ENCODE results near the gene OR5H1.
A peak's percentile ranks its signal among the peaks of the same experiment; 100 is the strongest.
"Not testable (repeated sequence)": the region's sequence is repeated elsewhere in the genome, so short reads cannot be mapped to it uniquely, and the experiment has no call there.

Gene OR5H1

DNA sequence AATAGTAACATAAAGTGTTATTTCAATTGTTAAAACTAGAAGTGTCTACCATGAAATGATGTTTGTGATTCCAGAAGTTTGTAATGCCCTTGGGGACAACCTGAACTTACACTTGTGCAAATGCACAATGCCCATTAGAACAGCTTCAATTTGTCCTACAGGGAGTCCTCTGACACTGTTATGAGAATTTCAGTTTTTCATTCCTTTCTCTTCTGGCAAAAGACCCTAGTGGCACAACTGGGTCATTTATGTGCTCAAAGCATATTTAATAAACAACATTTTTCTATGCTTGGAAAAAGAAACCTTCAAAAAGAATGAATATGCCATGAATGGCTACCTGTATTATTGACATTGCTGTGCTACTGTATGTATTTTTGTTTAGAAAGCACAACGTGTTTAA lies at the start of gene OR5H1:
Gene OR5H1, plus strand, starts transcription at position 301 of the 400 bp plus-strand sequence. CDS start 1,977 bp downstream, outside the sequence.
- DNase-seq (ENCODE audit: low read depth): no peak

DNA sequence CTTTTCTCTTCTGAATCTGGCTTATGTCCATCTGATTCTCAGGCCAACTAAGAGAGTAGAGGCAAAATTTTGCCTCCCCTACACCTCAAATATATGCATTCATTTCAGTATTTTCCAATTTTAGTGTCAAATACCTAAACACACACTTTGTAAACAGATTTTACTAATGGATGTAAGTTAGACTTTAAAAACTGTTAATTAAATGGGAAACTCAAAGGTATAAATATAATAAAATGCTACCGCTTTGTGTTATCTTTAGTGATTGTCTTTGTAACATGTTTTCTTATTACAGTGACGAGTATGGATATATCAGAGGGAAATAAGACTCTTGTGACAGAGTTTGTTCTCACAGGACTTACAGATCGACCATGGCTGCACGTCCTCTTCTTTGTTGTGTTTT lies 43.6 kb upstream of the OR5H1 start, which contains the start of gene OR5AC2:
Gene OR5AC2, plus strand, starts transcription at position 301 of the 400 bp plus-strand sequence. Its CDS starts 0 bp downstream, at position 301.
- no peak for DNase-seq (ENCODE audit: low read depth)

DNA sequence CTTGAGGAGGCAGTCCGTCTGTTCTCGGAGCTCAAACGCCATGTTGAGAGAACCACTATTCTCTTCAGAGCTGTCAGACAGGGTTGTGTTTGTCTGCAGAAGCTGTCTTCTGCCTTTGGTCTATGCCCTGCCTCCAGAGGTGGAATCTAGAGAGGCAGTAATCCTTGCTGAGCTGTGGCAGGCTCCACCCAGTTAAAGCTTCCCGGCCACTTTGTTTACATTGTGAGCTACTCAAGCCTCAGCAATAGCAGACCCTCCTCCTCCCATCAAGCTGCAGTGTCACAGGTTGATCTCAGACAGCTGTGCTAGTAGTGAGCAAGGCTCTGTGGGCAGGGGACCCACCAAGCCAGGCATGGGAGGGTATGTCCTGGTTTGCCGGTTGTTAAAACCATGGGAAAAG lies 34.6 kb upstream of the OR5H1 start:
- no peak for DNase-seq (ENCODE audit: low read depth)

DNA sequence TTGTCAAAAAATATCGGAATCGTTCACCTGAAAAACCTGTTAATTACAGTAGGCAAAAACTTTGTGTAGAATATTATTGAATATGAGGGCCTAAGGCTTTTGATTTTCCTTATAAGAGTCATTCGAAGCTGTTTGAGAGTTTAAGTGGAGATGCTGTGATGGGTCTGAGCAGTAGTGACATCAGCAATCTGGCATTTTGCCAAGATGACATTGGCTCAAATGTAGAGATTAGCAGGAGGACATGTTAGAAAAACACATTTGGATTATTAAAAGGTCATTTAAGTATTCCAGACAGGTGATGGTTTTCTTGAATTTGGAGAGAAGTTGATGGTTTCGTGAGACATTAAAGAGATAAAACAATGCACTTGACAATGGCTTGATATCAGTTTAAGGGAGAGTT lies 30.7 kb upstream of the OR5H1 start:
- DNase-seq (ENCODE audit: low read depth): peak; percentile 9

DNA sequence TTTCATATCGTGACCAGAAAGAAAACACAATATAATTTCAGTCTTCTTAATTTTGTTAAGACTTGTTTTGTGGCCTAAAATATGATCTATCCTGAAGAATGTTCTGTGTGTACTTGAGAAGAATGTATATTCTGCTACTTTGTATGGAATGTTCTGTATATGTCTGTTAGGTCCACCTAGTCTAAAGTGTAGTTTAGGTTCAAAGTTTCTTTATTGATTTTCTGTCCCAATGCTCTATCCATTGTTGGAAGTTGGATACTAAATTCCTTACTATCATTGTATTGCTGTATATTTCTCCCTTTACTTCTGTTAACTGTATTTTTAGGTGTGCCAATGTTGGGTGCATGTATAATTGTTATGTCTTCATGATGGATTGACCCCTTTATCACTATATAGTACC lies 22.4 kb upstream of the OR5H1 start:
- no peak for DNase-seq (ENCODE audit: low read depth)

DNA sequence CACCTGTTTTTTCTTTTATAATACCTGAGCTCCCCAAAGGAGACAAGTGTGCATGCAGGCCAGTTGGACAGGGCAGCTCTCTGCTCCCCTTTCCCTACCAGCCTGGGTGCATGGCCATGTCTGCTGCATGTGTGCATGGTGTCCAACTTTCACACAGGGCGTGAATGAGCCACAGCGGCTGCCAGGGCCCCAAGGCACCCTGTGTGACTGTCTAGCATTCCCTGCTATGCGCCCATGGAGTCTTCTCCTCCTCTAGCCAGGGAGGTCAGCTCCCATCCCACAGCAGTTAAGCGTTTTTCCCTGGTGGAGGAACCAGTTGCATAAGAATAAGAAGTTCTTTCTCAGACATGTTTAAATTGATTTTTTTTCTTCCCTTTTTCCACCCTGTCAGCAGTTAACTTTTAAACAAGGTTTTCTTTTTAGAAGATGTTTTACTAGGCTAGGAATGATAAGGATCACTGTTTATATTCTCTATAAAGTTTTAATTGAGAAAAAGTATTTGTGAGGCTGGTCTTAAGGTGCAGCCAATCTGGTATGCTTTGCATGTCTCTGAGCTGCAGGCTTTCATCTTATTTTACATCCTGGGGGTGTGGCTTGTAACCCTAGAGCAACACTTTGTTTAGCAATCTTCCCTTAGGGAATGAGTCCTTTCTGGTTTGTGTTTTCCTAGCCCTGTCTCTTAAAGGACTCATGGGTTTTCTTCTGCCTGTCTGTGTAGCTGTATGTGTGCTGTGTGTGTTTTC lies 20.5 kb upstream of the OR5H1 start:
- DNase-seq (ENCODE audit: low read depth): no peak

DNA sequence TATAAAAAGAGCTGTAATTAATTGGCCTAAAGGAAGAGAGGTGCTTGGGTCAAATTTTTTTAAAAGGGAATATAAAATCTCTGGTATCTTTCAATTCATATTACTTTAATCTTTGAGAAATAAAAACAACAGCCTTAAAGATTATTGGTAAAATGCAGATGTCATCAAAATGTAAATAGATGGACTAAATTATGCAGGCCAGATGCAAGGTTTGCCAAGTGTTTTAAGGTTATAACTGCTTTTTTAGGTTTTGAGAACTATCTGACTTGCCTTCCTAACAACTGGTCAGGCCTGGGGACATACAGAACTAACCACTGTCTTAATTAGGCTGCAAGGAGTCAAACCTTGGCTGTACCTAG lies 20.0 kb upstream of the OR5H1 start:
- DNase-seq (ENCODE audit: low read depth): no peak

DNA sequence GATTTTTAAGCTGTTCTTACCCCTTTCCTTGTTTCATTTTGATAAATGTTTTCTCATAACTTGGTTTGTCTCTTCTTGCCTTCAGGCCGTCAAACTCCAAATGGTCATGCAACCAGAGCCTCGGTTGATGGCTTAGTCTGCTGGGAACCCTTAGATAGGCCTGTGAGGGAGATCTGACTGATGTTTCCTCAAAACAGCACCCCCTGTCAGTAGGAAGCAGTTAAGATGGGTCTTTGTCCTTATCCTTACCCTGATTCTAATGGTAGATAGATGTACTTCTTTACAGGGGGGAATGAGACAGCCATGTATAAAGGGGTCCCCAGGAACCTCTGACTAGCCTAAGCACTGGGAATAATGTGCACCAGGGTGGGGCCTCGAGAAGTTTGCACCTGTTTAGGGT lies 16.3 kb upstream of the OR5H1 start:
- no peak for DNase-seq (ENCODE audit: low read depth)

DNA sequence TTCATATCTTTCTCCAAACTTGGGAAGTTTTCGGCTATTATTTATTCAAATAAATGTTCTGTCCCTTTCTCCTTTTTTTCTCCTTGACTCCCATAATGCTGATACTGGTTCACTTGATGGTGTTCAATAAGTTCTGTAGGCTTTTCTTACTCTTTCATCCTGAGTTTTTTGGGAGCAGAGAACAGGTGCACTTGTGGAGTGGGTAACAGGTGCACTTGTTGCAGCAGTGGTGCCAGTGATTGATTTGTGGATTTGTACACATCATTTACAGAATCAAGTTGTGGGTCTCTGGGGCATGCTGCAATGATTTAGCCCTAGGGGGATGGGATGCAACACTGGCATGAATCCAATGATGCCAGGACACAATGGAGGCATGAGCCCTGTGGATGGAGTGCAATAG lies 14.8 kb upstream of the OR5H1 start:
- no peak for DNase-seq (ENCODE audit: low read depth)

DNA sequence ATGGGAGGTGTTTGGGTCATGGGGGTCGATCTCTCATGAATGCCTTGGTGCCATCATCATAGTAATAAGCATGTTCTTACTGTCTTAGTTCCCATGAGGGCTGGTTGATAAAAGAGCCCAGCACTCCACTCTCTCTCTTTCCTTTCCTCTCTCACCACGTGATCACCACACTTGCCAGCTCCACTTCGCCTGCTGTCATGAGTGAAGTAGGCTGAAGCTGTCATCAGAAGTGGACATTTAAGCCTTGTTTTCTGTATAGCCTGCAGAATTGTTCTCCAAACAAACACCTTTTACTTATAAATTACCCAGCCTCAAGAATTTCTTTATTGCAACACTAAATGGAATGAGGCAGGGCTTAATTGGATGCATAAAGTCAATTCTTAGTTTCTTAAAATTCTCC lies 6.1 kb downstream of the OR5H1 start:
- no peak for DNase-seq (ENCODE audit: low read depth)

DNA sequence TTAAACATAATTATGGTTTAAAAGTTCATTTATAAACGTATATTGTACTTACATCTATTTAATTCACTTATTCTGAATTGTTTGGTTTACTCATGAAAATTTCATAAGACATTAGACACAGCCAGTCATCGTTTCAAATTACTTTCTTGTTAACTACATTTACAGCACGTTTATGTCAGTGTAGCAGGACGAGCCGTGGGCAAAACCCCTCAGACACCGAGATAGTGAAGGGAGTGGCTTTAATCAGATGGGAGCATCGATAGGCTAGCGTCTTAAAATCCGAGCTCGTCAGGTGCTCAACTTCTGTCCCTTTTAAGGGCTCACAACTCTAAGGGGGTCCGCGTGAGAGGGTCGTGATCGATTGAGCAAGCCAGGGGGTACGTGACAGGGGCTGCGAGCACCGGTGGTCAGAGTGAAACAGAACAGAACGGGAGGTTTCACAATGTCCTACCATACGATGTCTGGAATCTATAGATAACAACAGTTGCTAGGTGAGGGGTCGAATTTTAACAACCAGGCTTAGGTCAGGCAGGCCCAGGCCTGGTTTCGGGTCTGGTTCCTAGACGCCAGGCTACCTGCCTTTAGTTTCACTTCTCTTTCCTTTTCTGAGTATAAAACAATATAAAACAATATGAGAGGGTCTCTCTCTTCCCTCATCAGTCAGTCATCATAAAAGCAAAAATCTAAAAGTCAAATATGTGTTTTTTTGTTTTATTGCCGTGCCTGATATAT lies 7.5 kb downstream of the OR5H1 start:
- not testable (repeated sequence) for DNase-seq (ENCODE audit: low read depth)

DNA sequence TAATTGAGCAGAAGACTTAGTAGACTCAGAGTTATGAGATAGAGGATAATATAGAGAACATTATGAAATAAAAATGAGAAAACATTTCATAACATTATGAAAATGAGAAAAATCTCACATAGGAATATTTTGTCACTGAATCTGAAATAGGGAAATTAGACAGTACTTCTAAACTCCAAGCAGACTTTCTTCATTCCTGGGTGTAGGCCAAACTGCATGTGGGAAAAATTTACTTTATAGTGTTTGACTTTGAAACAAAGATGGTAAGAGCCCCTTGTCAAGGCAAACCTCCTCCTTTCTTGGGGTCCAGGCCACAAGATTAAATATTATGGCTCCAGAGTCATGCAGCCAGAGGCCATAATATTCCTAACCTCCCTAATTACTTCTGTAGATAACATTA lies 10.0 kb downstream of the OR5H1 start:
- DNase-seq (ENCODE audit: low read depth): no peak

DNA sequence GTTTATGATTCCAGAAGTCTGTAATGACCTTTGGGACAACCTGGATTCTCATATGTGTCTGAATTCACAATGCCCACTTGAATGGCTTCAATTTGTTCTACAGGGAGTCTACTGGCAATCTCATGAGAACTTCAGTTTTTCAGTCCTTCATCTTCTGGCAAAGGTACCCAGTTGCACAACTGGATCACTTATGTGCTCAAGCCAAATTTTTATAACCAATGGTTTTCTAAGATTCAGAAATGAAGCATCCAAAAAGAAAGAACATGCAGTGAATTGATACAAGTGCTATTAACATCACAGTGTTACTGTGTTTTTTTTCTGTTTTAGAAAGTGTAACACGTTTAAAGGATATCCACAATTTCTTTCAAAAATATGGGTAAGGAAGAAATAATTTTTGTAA lies 16.7 kb downstream of the OR5H1 start, which contains the start of gene OR5H14:
Gene OR5H14, plus strand, starts transcription at position 301 of the 400 bp plus-strand sequence. CDS start 1,907 bp downstream, outside the sequence.
- no peak for DNase-seq (ENCODE audit: low read depth)

DNA sequence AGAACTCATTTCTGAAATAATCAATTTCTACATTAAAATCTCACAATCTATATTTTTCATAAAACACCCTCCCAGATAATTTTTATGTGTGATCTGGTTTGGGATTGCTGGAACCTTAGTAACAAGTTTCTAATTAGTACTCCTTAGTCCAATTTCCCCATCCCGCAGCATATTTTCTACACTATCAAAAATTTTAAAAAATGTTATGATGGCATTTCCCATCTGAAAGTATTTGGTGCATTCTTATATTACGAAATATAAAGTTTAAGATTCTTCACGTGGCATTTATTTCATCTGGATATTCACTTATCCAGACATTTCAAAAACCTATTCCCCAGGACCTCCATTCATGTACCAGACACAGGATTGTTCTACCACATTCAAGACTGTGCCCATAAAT lies 18.2 kb downstream of the OR5H1 start:
- DNase-seq (ENCODE audit: low read depth): no peak

DNA sequence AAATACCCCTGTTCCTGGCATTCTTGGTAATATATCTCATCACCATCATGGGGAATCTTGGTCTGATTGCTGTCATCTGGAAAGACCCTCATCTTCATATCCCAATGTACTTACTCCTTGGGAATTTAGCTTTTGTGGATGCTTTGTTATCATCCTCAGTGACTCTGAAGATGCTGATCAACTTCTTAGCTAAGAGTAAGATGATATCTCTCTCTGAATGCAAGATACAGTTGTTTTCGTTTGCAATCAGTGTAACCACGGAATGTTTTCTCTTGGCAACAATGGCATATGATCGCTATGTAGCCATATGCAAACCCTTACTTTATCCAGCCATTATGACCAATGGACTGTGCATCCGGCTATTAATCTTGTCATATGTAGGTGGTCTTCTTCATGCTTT lies 18.9 kb downstream of the OR5H1 start:
- DNase-seq (ENCODE audit: low read depth): not testable (repeated sequence)

DNA sequence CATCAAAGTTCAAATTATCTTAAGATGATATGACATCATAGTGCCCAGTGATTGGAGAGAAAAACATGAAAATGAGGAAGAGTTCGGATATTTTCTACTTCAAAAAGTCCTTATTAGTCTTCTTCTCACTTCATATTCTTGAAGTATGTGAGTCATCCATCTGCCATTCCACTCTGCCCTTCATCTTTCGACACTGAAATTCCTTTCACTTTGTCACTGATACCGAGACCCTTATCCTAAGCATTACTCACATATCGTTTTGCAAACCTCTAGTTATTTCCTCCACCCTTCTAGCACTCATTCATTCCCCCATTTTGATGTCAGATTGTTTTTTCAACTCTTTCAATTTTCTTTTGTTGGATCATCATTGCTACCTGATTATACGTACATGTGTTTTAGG lies 20.7 kb downstream of the OR5H1 start:
- DNase-seq (ENCODE audit: low read depth): peak; percentile 82

DNA sequence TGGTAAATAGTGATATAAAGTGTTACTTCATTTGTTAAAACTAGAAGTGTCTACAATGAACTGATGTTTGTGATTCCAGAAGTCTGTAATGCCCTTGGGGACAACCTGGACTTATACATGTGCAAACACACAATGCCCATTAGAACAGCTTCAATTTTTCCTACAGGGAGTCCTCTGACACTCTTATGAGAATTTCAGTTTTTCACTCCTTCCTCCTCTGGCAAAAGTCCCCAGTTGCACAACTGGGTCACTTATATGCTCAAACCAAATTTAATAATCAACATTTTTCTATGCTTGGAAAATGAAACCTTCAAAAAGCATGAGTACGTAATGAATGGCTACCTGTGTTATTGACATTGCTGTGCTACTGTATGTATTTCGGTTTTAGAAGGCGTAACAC lies 35.9 kb downstream of the OR5H1 start, which contains the start of gene OR5H15:
Gene OR5H15, plus strand, starts transcription at position 301 of the 400 bp plus-strand sequence. CDS start 2,004 bp downstream, outside the sequence.
- DNase-seq (ENCODE audit: low read depth): no peak

DNA sequence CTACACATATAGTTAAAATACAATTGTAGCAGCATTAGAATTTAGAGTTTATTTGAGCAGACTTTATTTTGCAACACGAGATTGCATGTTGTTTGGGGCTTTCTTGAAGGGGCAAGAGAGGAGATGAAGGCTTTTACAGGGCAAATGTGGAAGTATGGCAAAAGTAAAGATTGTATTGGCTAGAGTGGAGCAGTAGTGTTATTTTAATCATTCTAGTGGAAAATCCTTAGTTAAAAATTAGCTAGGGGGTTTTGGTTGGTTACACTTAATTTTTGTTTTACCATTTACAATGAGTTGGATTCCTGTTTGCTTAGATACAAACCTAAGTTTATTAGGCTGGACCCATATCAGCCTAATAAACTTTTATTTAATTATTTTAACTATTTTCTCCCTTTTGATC lies 40.5 kb downstream of the OR5H1 start:
- no peak for DNase-seq (ENCODE audit: low read depth)

DNA sequence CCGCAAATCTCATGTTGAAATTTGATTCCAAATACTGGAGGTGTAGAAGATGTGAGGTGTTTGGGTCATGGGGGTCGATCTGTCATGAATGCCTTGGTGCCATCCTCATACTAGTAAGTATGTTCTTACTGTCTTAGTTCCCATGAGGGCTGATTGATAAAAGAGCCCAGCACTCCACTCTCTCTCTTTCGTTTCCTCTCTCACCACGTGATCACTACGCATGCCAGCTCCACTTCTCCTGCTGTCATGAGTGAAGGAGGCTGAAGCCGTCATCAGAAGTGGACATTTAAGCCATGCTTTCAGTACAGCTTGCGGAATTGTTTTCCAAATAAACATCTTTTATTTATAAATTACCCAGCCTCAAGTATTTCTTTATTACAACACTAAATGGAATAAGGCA lies 42.1 kb downstream of the OR5H1 start:
- no peak for DNase-seq (ENCODE audit: low read depth)

DNA sequence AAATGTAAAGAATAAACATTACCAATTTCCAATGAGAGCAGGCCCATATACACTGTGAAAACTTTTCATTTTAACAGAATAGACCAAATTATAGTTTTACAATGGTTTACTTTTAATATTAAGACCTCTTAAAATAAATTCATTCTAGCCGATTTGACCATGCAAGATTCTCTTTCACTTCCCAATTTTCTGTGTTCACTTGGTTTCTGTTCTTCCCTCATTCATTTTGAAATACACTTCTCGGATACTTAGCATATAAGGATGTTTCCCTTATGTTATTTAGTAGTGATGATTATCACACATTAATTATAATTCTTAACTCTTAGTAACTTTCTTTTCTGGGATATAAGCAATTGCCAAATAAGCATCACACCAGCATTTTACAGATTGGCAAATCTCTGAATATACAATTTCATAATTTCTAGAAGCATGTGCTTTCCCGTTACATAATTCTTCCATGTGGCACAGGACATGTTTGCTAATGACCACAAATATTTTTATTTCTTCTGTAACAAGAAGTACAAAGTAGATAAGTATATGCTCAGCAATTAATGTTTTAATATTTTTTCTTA lies 49.9 kb downstream of the OR5H1 start:
- DNase-seq (ENCODE audit: low read depth): no peak

DNA sequence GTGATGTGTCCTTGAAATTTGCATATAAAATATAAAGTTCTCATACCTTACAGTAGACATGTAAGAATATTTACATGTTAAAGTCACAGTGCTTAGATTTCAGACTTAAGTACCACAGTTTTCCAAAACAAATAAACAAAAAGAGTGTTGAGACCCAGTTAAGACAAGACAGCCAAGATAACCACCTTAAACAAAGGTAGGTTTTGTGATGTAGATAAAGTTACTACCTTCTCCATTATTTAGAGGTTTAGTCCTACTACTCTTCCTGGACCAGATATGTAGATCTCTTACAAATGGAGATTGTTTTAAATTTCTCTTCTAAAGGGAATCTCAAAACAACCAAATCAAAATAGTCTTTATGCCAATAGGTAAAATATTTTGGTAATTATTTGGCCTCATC lies 51.7 kb downstream of the OR5H1 start:
- DNase-seq (ENCODE audit: low read depth): no peak

DNA sequence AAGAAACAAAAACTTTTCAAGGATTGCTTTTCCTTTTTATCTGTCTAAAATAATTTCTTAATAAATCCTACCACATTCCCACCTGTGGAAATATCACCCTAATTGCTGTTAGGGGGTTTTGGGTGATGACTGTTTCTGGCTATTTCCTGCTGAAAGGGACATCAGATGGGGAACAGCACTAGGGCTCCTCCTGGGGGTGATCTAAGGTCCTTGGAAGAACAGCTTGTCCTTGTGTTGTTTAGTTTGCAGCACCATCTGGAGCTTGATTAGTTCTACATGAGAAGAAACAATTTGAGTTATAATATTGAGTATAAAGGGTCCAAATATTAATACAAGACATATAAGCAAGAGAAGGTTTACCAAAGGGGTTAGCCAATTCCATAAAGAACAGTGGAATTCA lies 54.7 kb downstream of the OR5H1 start:
- DNase-seq (ENCODE audit: low read depth): no peak

Measured in HS-27A (cell line).